ENCODE data around the gene TSPAN4.

Gene TSPAN4

GRCh38 chr11:876545-876944 is 33.9 kb downstream of the TSPAN4 start:
- Mint-ChIP-seq H3K27ac (no peak overlapping the region), H3K27me3 (ENCODE audit: low read depth) (no peaks in the 10 kb centered on the region), H3K36me3 (ENCODE audit: low read depth) (peaks cover 39% of the 10 kb centered on the region), H3K4me3 (no peak overlapping the region), H3K4me1 (peaks cover 21% of the 10 kb centered on the region), H3K9me3 (no peaks in the 10 kb centered on the region)
- TF ChIP-seq CTCF (IDR thresholded peaks at IDR 0.05; ENCODE audit: unreplicated experiment in 3 of 3): no peak

GRCh38 chr11:877565-877964 is 34.9 kb downstream of the TSPAN4 start:
- H3K9me3 Mint-ChIP-seq: no peaks in the 10 kb centered on the region
- peaks cover 21% of the 10 kb centered on the region for H3K4me1 Mint-ChIP-seq
- H3K36me3 Mint-ChIP-seq (ENCODE audit: low read depth): peaks cover 46% of the 10 kb centered on the region
- H3K27ac Mint-ChIP-seq: no peak overlapping the region
- H3K27me3 Mint-ChIP-seq (ENCODE audit: low read depth): no peaks in the 10 kb centered on the region
- no peak overlapping the region for H3K4me3 Mint-ChIP-seq
- no peak for TF ChIP-seq CTCF (IDR thresholded peaks at IDR 0.05; ENCODE audit: unreplicated experiment in 3 of 3)

GRCh38 chr11:880447-880846 is 37.8 kb downstream of the TSPAN4 start:
- H3K27me3 Mint-ChIP-seq (ENCODE audit: low read depth): no peaks in the 10 kb centered on the region

GRCh38 chr11:882596-882995 is 39.9 kb downstream of the TSPAN4 start:
- Mint-ChIP-seq H3K4me1 (no peaks in the 10 kb centered on the region), H3K9me3 (no peaks in the 10 kb centered on the region), H3K27ac (no peak overlapping the region), H3K27me3 (ENCODE audit: low read depth) (no peaks in the 10 kb centered on the region), H3K4me3 (no peak overlapping the region), H3K36me3 (ENCODE audit: low read depth) (peaks cover 41% of the 10 kb centered on the region)
- no peak for TF ChIP-seq CTCF (IDR thresholded peaks at IDR 0.05; ENCODE audit: unreplicated experiment in 3 of 3)

More at GRCh38 chr11:880447-880846, 37.8 kb downstream of the TSPAN4 start:
- peaks cover 9% of the 10 kb centered on the region for H3K4me1 Mint-ChIP-seq
- H3K4me3 Mint-ChIP-seq: no peak overlapping the region
- no peaks in the 10 kb centered on the region for H3K9me3 Mint-ChIP-seq
- TF ChIP-seq CTCF (IDR thresholded peaks at IDR 0.05; ENCODE audit: unreplicated experiment in 3 of 3): no peak
- H3K27ac Mint-ChIP-seq: no peak overlapping the region
- H3K36me3 Mint-ChIP-seq (ENCODE audit: low read depth): peaks cover 40% of the 10 kb centered on the region

GRCh38 chr11:883527-883926 is 40.9 kb downstream of the TSPAN4 start:
- Mint-ChIP-seq H3K27ac (no peak overlapping the region), H3K9me3 (no peaks in the 10 kb centered on the region), H3K4me3 (no peak overlapping the region), H3K36me3 (ENCODE audit: low read depth) (peaks cover 37% of the 10 kb centered on the region), H3K27me3 (ENCODE audit: low read depth) (no peaks in the 10 kb centered on the region), H3K4me1 (no peaks in the 10 kb centered on the region)
- TF ChIP-seq CTCF (IDR thresholded peaks at IDR 0.05; ENCODE audit: unreplicated experiment in 3 of 3): no peak

GRCh38 chr11:884578-885070 is 42.0 kb downstream of the TSPAN4 start:
- Mint-ChIP-seq H3K4me1 (peaks cover 5% of the 10 kb centered on the region), H3K27ac (no peak overlapping the region)

More at GRCh38 chr11:884578-885070, 42.0 kb downstream of the TSPAN4 start:
- Mint-ChIP-seq H3K36me3 (ENCODE audit: low read depth) (peaks cover 31% of the 10 kb centered on the region), H3K9me3 (no peaks in the 10 kb centered on the region), H3K4me3 (no peak overlapping the region), H3K27me3 (ENCODE audit: low read depth) (no peaks in the 10 kb centered on the region)
- no peak for TF ChIP-seq CTCF (IDR thresholded peaks at IDR 0.05; ENCODE audit: unreplicated experiment in 3 of 3)

Data from nephron (organoid).